Adrenal gland (tissue), 12 donors: ENCODE data around the gene SLITRK3. TPM values are rescaled to one million over a fixed set of nuclear protein-coding genes. Genes with fewer than 3 reads are reported as not detected.

Source experiments
- DNase-seq, 7 donors: peaks; one replicate each; pipeline ENCODE4 v3.0.0-alpha.2; 2019 to 2020
- H3K27ac ChIP-seq, 5 donors: fragments of 200-600 bp; sonication (generic) in 4 of 5; 1 replicate in 3 of 5; 2 replicates in 2 of 5; pipeline versions ENCODE4 v1.5.1 to v1.8.0; 2016 to 2020; ENCODE audit warnings: mild to moderate bottlenecking in 1 of 5
- H3K27me3 ChIP-seq: fragments of 200-600 bp; 2 replicates; pipeline ENCODE4 v1.8.0; 2021
- H3K36me3 ChIP-seq, 2 donors: fragments of 200-600 bp; replicated peaks in 1 of 2; 1 replicate in 1 of 2; 2 replicates in 1 of 2; pipeline versions ENCODE4 v1.5.1 to v1.8.0; 2018 to 2022
- H3K4me1 ChIP-seq, 2 donors: fragments of 200-600 bp; replicated peaks in 1 of 2; 1 replicate in 1 of 2; 2 replicates in 1 of 2; pipeline versions ENCODE4 v1.5.1 to v1.8.0; 2018 to 2021
- H3K4me3 ChIP-seq, 4 donors: fragments of 200-600 bp; sonication (generic) in 3 of 4; one replicate each; pipeline ENCODE4 v1.5.1; 2016 to 2018
- H3K9me3 ChIP-seq, 3 donors: fragments of 200-600 bp; sonication (generic) in 1 of 3; replicated peaks in 1 of 3; 1 replicate in 2 of 3; 2 replicates in 1 of 3; pipeline versions ENCODE4 v1.5.1 to v1.8.0; 2016 to 2021
- CTCF ChIP-seq, 6 experiments: fragments of 450-650 bp in 4 of 6; fragments of 200-600 bp in 2 of 6; sonication (generic) in 1 of 6; IDR thresholded peaks; 1 replicate in 5 of 6; 2 replicates in 1 of 6; pipeline versions ENCODE4 v1.5.1 to v1.8.0; 2016 to 2021; ENCODE audit warnings: antibody characterized with exemption in 6 of 6, mild to moderate bottlenecking in 2 of 6, moderate library complexity in 1 of 6
- POLR2A ChIP-seq, 2 donors: fragments of 450-650 bp; IDR thresholded peaks; one replicate each; pipeline ENCODE4 v1.6.1; 2017; ENCODE audit warnings: antibody characterized with exemption in 2 of 2, mild to moderate bottlenecking in 2 of 2, moderate library complexity in 1 of 2
- WGBS, 4 donors: extraction: QIAGEN DNeasy Blood & Tissue Kit in 2 of 4; methylation state at CpG; one replicate each; pipeline versions ENCODE4 v1.1.5 to v1.1.7; 2013 to 2017; 5-methylcytosine and 5-hydroxymethylcytosine counted together
- intact Hi-C, 2 donors: fragments of 100-400 bp; cut with DNase I; formaldehyde crosslinking; loops; one replicate each; pipeline versions ENCODE4 v1.14.1 to v1.15.0; 2022 to 2023
- polyA plus RNA-seq, 3 donors: library from polyadenylated mRNA; stranded (reverse); fragments of 200-250 nt in 2 of 3; fragments of 350-450 nt in 1 of 3; fragmentation: Illumina TruSeq in 1 of 3; extraction: RNeasy Lipid Tissue Mini Kit (QIAGEN cat#74804) in 1 of 3; gene quantifications; one replicate each; pipeline ENCODE4 v1.2.3, GENCODE V29; 2013 to 2014
- total RNA-seq, 9 donors: library from RNA; depleted of rRNA in 4 of 9; stranded (reverse); fragments of >200 nt in 4 of 9; fragments of 120-200 nt in 1 of 9; fragmentation: NEBNext Ultra II Directional in 1 of 9; extraction: Animal tissue kit (Norgen Biotek cat#: 25700) in 1 of 9; gene quantifications; one replicate each; pipeline versions ENCODE4 v1.1.0 to v1.2.4, GENCODE V29; 2013 to 2023
- donor health status: healthy with polysubstance abuse.
- donor health status: Bipolar disorder and iron deficiency.
- donor health status: DM: yes; HTN: yes; CAD: no.
- donor health status: DM: no; HTN: no; CAD: no.
- donor health status: DM: no; HTN: no; CAD: no.
- donor health status: DM: yes; HTN: yes; CAD: no.

SLITRK3 gene
- total and polyA plus RNA-seq, 12 donors, result 0.03 to 0.14 (median 0.06) TPM; not detected in 8

- TF ChIP-seq CTCF (IDR thresholded peaks at IDR 0.05) (peak in 1 of 6 experiments; percentile 33), POLR2A (IDR thresholded peaks at IDR 0.05) (no peak)
- Histone ChIP-seq H3K9me3 (no peaks in the 10 kb centered on the region), H3K27ac (no peak overlapping the region), H3K27me3 (peaks cover 6% of the 10 kb centered on the region), H3K4me1 (peaks cover 0 to 4% of the 10 kb centered on the region in 2 donors), H3K36me3 (no peaks in the 10 kb centered on the region), H3K4me3 (no peak overlapping the region)
- no peak for DNase-seq
- intact Hi-C loops, result no loop called here
Observed at GRCh38 chr3:165210132-165210531, 13.9 kb upstream of the SLITRK3 start.

- WGBS, 4 donors, result 19 to 20% (median 20%) methylated on average over 25 to 26 of the region's 26 CpGs
- peak; percentile 67 to 86 (median 76) for DNase-seq
- Histone ChIP-seq H3K9me3 (no peaks in the 10 kb centered on the region), H3K27ac (no peak overlapping the region), H3K4me1 (peaks cover 0 to 4% of the 10 kb centered on the region in 2 donors), H3K27me3 (peaks cover 19% of the 10 kb centered on the region), H3K4me3 (peak overlapping the region in 1 of 4 donors; percentile 45), H3K36me3 (no peaks in the 10 kb centered on the region)
- TF ChIP-seq CTCF (IDR thresholded peaks at IDR 0.05) (peak; percentile 47 to 83 (median 60)), POLR2A (IDR thresholded peaks at IDR 0.05) (no peak)
- intact Hi-C loops, result no loop called here
Observed at GRCh38 chr3:165206454-165207266, 10.5 kb upstream of the SLITRK3 start.

GRCh38 chr3:165204445-165204844, 8.3 kb upstream of the SLITRK3 start:
- Histone ChIP-seq H3K27ac (no peak overlapping the region), H3K4me3 (no peak overlapping the region), H3K9me3 (no peaks in the 10 kb centered on the region), H3K4me1 (peaks cover 0 to 4% of the 10 kb centered on the region in 2 donors), H3K27me3 (peaks cover 26% of the 10 kb centered on the region), H3K36me3 (no peaks in the 10 kb centered on the region)
- intact Hi-C loops, result no loop called here
- no peak for DNase-seq
- TF ChIP-seq POLR2A (IDR thresholded peaks at IDR 0.05), result no peak
- 85 to 89% (median 88%) methylated on average over 1 of the region's 1 CpG for WGBS, 4 donors

GRCh38 chr3:165202995-165203394, 6.8 kb upstream of the SLITRK3 start:
- Histone ChIP-seq H3K4me3 (no peak overlapping the region), H3K27me3 (peaks cover 36% of the 10 kb centered on the region), H3K4me1 (peaks cover 0 to 4% of the 10 kb centered on the region in 2 donors), H3K36me3 (no peaks in the 10 kb centered on the region), H3K27ac (no peak overlapping the region), H3K9me3 (no peaks in the 10 kb centered on the region)
- intact Hi-C loops, result no loop called here
- 83 to 95% (median 86%) methylated on average over 5 of the region's 5 CpGs for WGBS, 4 donors
- TF ChIP-seq POLR2A (IDR thresholded peaks at IDR 0.05) (no peak), CTCF (IDR thresholded peaks at IDR 0.05) (no peak)
- DNase-seq, result no peak

- no peak for DNase-seq
- Histone ChIP-seq H3K9me3 (no peaks in the 10 kb centered on the region), H3K27me3 (peaks cover 46% of the 10 kb centered on the region), H3K4me1 (peaks cover under 1 to 5% of the 10 kb centered on the region in 2 donors), H3K36me3 (no peaks in the 10 kb centered on the region), H3K4me3 (no peak overlapping the region), H3K27ac (no peak overlapping the region)
- 79 to 93% (median 86%) methylated on average over 2 of the region's 2 CpGs for WGBS, 4 donors
- no peak for TF ChIP-seq POLR2A (IDR thresholded peaks at IDR 0.05)
- TF ChIP-seq CTCF (IDR thresholded peaks at IDR 0.05), result no peak
- intact Hi-C loops, result no loop called here
Observed at GRCh38 chr3:165201964-165202363, 5.8 kb upstream of the SLITRK3 start.
